ELR (cell line): Measurements from ENCODE around the gene PRKAR1B.

ENCODE experiments used
- DNase-seq: peaks from one replicate; pipeline ENCODE4 v3.0.0-alpha.2; 2015; ENCODE audit warnings: low read depth

PRKAR1B gene

DNA sequence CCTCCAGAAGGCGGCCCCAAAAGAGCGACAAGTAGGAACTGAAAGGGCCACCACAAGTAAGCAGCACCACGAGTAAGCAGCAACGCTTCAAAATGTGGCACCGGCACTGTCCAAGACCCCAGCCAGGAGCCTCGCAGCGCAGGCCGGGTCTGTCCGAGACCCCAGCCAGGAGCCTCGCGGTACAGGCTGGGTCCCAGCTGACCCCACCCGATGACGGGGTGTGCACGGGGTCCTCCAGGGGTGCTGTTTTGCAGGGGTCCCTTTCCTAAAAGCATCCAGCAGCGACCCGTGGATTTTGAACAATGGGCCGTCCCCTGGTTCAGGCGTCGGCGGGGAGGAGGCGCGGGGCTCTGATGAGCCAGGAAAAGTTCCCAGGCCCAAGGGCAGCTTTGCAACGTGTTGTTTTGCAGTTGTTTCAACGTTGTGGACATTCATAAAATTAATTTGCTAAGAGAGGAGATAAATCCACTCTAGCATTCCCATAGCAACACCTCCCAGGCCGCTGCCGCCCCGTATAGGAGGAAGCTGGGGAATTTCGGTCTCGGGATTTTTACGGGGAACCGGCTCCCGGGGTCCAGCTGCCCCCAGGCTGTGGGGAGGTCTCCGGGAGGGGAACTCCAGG, 155.9 kb downstream of the PRKAR1B start:
- no peak for DNase-seq

DNA sequence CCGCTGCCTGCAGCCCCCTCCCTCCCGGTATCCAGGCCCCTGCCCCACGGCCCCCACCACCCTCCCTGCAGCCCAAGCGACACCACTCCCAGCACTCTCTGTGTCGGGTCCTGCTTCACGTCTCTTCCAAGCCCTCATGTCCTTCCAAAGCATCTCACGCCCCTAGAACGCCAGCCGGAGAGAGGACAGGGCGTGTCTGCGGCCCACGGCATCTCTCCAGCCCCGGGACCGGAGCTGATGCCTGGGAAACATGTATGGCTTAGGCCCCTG, 156.3 kb downstream of the PRKAR1B start:
- no peak for DNase-seq

DNA sequence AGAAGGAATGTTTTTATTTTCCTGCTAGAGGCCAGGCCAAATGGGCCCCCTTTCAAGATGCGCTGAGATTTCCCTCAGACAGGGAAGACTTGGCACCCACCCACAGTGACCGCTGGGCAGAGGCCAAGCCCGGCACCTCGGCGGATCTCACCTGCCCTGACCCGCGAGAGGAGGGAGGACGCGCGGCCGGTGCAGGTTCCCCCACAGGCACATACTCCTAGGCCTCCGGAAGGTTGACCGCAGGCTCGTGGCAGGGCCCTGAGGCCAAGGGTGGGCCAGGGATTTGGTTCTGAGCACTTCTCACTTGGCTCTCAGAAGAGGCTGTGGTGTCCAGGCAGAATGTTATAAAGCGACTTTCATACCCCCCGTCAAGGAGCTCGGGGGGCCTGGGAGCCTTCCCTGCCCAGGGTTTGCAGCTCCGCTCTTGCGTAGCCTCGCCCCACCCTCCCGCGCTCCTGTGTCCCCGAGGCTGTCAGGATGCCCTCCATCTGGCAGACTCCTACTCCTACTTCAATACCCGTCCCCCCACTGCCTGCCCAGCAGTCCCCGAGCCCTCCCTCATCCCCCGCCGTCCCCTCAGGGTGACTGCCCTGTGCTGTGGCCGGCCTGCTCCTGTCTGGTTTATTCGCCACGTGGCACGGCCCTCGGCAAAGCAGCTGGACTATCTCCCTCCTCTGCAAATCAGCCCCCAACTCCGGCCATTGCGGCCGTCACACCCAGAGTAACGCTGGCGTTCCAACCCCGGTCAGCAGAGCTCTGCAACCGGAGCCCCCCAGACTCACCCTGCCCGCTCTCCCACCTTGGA, 156.9 kb downstream of the PRKAR1B start:
- no peak for DNase-seq

DNA sequence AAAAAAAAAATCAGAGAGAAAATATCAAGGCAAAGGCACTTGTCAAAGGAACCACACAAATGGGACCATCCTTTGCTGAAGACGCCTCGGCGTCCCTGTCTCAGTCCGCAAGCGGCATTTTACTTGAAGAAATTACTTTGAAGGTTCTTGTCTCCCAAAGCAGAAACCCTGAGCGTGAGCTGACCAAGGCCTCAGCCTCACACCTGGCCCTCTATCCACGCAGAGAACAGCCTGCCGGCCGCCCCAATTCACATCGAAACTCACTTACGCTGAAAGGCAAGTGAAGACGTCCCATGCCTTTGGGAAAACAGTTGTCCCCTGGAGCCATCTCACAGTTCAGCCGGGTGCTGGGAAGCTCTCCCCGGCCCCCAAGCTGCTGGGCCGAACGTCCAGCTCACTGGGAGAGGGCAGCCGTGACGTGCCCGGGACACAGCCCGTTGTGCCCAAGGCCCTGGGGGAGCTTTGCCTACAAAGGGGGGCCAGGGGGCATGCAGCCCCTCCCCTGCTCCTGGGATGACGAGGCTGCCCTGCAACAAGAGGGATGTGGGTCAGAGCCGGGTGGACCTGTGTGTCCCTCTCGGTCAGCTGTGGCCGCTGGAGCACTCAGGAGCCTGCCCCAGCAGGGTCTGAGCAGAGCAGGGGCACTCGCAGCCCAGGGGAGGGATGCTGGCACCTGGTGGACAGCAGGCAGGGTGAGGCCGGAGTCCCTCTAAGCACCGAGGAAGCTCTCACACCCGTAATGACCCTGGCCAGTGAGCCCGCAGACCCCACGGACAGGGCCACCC, 157.8 kb downstream of the PRKAR1B start:
- DNase-seq: no peak

DNA sequence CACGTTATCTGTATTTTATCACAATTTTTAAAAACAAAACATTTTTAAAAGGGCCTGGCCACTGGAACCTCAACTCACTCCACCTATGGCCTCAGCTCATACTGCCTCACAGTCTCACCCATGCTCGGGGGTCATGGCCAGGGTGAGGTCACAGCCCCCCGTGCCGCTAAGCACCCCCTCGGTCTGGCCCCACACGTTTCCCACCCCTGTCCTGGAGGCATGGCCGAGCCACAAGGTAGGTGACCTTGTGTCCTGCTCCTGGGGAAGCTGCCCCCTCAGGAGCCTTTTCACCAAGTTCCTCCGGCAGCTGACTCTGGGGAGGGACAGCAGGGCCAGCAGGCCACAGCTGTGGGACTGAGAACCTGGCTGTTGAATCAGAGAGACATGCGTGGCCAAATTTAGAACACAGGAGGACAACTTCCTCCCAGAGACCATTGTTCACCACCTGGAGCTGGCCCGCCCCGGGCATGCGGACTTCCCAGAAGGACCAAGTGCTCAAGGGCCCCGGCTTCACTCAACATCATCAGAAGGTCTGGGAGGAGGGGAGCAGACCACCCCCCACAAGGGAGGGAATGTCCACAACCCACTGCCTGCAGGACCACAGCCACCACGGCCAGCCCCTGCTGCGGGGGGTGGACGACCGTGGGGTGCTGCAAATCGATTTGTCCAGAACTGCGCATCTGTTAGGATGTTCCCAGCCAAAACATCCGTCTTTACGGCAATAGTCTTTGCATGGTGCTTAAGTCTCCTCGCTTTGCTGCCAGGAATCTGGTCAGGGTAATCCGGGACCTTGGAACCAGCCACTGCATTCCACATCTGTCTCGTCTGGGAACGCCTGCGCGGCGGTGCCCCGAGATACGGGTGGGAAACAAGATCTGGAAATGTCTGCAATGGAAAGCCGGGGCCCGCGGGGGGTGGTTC, 158.8 kb downstream of the PRKAR1B start:
- DNase-seq: no peak

DNA sequence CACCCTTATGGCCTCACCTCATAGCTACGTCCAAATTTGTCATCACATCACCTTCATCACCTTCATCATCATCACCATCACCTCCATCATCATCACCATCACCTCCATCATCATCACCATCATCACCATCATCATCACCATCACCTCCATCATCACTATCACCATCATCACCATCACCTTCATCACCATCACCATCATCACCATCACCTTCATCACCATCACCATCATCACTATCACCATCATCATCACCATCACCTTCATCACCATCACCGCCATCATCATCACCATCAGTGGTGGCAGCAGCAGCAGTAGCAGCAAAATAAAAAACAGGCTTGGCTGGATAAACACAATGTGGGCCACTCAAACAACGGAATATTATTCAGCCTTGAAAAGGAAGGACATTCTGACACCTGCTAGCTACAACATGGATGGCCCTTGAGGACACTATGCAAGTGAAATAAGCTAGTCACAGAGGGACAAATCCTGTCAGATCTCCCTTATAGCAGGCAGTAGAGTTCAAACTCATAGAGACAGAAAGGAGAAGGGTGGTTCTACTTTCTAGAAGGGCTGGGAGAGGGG, 159.7 kb downstream of the PRKAR1B start:
- no peak for DNase-seq

DNA sequence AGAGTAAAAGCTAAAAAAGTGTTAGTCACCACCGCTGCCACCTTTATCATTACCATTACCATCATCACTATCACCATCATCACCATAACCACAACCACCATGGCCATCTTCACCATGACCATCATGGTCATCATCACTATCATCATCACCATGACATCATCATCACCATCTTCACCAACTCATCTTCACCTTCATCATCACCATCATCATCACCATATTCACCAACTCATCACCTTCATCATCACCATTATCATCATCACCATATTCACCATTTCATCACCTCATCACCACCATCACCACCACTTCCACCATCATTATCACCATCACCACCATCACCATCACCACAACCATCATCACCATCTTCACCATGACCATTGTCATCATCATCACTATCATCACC, 161.0 kb downstream of the PRKAR1B start:
- DNase-seq: no peak

DNA sequence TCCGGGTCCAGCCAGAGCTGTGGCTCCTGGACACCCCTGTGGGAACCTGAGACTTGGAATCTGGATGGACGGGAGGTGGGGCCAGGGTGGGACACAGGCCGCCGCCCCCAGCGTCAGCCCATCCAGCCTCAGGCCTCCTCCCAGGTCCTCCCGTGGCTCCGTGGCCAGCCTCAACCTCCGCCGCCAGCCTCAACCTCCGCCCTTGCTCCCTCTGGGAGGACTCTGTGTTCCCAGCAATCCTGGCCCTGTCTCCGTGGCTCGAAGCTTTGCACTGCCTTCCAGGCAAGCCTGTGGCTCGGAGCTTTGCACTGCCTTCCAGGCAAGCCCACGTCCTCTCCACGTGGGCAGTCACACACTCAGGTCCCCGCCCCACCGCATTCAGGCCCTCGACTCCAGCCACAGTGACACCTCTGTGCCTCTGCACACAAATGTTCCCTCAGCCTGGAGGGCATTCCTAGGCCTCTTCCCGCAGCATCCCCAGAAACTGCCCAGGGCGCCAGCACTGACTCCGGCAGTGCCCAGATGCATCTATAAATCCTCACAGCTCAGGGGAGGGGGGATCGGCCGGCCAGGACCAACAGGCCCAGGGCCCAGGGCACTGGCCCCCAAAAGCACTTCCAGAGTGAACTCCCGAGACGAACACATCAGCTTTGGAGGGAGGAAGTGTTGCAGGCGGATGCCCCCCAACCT, 162.8 kb downstream of the PRKAR1B start:
- DNase-seq: no peak

DNA sequence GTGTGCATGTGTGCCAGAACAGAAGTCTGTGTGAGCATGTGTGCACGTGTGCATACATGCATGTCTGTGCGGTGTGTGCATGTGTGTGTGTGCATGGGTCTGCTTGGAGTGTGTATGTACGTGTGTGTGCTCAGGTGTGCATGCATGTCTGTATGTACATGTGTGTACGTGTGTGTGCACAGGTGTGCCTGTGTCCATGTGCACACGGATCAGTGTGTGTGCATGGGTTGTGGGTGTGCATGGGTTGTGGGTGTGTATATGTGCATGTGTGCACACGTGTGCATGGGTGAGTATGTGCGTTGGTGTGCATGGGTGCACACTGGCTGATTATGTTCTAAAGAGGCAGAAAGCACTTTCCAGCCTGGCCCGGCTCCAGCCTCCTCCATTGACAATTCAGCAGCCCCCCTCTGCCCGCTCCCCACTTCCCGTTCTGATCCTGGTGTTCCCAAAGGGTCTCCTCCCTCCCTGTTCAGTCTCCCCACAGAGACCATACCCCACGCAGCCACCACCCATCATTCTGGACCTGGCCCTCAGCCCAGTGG, 163.4 kb downstream of the PRKAR1B start:
- DNase-seq: no peak

DNA sequence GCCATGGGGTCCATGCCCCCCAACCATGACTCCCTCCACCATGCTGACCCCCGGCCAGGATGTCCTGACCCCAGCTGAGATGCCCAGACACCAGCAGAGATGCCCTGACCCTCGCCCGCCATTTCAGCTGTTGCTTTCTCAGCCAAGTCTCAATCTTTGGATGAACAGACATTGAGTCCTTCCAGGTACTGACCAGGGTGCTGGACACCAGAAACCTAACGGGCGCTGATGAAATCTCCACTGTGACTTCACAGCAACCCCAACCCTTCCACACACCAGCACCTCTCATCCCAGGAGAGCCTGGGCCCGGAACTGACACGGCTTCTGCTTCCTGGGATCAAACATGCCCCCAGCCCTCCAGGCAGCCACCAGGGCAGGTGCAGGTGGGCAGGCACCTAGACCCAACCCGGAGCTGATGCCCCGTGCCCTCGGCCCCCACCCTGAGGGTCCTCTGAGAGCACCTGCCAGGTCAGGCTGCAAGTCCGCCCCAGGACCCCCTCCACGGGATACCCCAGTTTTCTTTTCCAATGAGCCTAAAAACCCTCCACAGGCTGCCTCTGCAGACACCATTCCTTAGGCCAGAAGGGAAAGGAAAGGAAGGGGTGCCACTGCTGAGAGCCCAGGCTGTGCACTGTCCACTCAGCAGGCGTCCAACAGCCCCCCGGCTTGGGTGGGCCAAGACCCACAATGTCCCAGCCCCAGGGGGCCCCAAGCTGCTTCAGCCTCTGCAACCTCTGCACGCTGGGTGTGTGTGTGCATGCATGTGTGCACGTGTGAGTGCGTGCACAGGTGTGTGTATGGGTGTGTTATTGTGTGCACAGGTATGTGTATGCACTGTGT, 164.1 kb downstream of the PRKAR1B start:
- DNase-seq: no peak

DNA sequence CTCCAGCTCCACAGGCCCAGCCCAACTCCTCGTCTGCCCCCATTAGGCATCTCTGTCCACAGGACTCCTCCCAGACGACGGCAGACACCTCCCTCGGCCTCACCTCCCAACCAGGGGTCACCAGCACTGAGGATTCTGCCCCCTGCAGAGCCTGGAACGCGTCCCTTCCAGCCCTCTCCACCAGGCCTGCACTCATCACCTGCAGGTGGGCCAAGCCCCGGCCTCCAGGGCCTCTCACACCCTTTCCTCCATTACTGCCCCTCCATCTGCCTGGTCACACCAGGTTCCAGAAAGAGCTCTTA, 164.8 kb downstream of the PRKAR1B start:
- DNase-seq: no peak

DNA sequence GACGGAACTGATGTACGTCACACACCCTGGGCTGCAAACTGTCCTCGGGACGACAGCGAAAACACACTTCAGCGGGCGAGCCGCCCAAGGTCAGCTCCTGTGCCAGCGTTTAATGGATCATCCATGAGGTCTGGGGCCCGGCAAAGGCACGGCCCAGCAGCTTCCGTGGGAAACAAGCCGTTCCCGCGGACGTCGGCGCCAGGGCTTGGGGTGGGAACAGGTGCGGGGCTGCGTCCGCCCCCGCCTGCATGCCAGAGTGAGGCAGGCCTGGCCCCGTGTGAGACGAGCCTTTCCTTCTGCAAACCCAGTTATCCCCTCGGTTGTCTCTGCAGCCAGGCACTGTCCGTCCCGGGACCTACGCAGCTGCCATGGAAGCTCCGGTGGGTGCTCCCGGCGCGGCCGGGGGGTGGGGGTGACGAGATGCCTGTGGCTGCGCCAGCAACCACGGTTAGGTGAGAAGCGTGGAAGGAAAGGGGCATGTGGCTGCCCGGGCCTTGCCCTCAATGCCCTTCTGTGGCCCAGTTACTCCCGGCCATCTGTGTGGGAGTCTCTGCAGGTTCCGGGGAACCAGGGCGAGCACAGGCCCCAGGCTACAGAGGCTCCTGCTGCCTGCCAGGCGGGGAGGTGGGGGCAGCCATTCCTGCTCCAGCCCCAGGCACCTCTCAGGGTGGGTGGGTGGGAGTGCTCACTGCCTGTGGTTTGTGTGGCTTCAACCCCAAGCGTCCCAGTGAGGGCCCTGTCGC, 165.3 kb downstream of the PRKAR1B start:
- DNase-seq: no peak

DNA sequence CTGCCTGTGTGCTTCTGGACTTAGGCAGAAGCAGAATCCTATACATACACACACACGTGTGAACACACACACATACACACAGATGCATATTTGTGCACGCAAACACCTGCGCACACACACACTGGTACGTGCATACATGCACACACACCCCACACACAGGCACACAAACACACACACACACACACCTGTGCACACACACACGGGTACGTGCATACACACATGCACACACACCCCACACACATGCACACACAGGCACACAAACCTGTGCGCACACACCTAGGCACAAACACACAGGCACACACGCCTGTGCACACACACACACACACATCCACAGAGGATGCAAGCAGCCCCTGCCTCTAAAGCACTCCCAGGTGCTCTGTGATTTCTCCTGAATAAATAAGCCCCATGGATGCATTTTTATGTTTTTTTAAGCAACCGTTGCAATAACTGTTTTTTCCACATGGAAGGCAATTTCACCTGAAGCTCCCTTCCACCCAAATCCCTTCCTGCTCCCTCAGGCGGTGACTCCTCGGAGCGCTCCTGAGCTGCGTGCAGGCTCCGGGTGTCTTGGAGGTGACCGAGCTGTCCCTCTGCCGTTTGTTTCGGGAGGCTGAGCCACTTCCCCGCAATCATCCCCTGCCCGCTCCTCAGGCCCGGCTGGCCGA, 166.0 kb downstream of the PRKAR1B start:
- no peak for DNase-seq

DNA sequence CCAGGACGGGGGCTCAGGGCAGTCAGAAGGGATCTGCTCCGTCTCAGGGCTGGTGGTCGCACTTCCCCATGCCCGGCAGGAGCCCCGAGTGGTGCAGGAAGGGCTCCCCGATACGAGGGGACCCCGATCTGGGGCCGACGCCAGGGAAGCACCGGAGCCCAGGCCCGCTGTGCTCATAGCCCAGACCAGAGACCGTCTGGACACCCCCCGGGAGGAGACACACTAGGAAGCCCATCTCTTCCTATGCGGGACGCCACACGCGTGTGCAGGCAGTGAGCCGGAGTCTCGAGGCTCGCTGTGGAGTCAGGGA, 167.7 kb downstream of the PRKAR1B start:
- no peak for DNase-seq

DNA sequence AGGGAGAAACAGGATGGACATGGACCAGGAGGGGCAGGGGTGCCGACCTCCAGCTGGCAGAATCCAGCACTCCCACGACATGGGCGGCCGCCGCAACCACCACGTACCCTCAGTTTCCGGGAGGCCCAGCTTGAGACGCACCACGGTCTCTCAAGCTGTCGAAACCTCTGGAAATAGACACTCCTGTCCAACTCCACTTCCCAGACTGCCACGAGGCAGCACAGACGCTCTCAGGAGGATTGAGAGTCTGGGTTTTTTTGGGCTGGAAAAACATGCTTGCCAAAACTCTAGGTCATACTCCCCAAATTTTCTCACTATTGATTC, 169.6 kb downstream of the PRKAR1B start:
- no peak for DNase-seq

DNA sequence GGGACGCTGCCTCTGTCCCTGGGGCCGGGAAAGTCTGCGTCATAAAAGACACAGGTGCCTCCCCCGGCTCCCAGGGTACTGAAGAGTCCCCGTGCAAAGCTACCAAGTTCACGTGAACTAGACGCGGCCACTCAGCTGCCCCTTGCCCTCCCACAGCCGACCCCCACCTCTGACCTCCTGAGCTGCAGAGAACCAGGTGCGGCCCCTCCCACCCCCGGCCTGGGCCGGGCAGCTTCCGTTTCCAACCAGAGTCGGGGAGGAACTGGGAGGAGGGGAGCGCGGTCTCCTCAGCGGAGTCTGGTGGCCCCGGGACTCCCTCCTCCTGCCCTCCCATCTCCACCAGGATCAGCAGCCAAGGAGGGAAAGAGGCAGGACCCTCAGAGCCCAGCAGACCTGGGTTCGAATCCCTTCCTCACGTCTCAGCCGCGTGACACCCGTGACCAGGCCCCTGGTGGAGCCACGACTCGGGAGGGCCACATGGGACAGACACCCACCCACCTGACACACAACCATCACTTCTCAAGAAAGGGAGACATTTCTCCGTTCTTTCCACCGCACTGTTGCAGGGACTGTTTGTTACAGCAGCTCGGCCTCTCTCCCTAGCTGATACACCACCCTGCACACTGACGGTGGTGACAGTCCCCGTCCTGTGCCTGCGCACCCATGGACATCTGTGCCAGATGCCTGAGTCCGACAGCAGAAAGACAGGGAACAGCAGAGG, 170.1 kb downstream of the PRKAR1B start:
- no peak for DNase-seq

DNA sequence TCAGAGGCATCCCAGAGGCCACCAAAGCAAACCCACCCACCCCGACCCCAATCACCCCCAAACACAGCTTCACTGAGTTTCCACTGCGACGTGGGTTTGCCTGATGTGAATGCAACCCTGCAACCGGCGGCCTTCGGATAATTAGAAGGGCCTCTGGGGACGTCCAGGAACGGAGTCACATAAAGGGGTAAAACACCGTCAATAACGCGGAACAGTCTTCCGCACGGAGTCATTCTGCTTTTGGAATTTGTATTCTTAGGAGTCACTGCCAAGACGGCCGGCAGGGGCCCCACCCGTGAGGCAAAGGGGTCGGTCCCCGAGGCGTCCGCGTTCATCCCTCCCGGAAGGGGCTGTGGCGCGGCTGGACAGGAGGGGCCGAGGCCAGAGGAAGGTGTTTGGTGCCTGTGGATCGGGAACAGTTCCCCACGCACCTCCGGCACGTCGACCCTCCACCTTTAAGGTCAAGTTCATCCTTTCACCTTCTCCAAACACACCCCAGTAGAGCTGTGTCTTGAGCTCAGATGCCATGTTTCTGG, 170.7 kb downstream of the PRKAR1B start:
- DNase-seq: no peak

DNA sequence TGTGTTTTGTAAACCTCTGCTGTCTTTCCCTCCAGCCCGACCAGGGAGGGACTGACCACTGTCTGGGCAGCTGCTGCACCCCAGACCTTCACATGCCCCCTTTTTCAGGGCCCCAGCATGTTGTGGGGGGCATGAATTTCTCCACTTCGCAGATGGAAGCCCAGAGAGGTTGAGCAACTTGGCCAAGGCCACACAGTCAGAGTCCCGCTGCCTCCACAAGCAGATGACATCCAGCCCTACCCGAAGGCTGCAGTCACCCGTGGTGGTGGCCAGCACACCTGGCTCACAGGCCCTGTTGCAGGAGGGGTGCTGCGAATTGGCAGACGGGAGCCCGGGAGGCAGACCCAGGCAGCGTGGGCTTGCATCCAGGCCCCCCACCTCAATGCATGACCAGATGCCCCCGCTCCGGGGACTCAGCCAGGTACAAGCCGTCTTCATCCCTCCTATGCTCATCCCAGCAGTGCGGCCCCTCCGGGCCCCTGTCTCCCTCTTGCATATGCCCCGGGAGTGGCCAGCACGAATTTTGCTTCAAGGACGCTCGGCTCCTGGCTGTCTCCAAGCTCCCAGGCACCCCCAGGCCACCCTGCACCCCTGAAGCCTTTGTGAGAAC, 171.4 kb downstream of the PRKAR1B start:
- DNase-seq: no peak
